Measurements from ENCODE around the gene HSF4.

GRCh38 chr16:67157892-67158635 lies 6.5 kb upstream of the HSF4 start:
- TF ChIP-seq, protein P1, sequence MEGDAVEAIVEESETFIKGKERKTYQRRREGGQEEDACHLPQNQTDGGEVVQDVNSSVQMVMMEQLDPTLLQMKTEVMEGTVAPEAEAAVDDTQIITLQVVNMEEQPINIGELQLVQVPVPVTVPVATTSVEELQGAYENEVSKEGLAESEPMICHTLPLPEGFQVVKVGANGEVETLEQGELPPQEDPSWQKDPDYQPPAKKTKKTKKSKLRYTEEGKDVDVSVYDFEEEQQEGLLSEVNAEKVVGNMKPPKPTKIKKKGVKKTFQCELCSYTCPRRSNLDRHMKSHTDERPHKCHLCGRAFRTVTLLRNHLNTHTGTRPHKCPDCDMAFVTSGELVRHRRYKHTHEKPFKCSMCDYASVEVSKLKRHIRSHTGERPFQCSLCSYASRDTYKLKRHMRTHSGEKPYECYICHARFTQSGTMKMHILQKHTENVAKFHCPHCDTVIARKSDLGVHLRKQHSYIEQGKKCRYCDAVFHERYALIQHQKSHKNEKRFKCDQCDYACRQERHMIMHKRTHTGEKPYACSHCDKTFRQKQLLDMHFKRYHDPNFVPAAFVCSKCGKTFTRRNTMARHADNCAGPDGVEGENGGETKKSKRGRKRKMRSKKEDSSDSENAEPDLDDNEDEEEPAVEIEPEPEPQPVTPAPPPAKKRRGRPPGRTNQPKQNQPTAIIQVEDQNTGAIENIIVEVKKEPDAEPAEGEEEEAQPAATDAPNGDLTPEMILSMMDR (IDR thresholded peaks at IDR 0.05; ENCODE audit: low read depth, low read length): no peak
- TF ChIP-seq POLR2A (IDR thresholded peaks at IDR 0.05; ENCODE audit: extremely low read depth, insufficient read length) (no peak), MYC (IDR thresholded peaks at IDR 0.05; ENCODE audit: low read depth, low read length) (no peak)
- TF ChIP-seq, protein P2, sequence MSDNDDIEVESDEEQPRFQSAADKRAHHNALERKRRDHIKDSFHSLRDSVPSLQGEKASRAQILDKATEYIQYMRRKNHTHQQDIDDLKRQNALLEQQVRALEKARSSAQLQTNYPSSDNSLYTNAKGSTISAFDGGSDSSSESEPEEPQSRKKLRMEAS (IDR thresholded peaks at IDR 0.05; ENCODE audit: low read depth, low read length): no peak
